HUES48 (cell line): ENCODE results near the gene STK25.
"Not testable (repeated sequence)": the region's sequence is repeated elsewhere in the genome, so short reads cannot be mapped to it uniquely, and the experiment has no call there.

Source experiments
- H3K27ac ChIP-seq: one replicate; pipeline ENCODE4 v1.7.0; 2013; ENCODE audit warnings: low read depth, low read length, inconsistent platforms
- H3K27me3 ChIP-seq: 2 replicates; pipeline ENCODE4 v1.6.1; 2013; ENCODE audit warnings: mild to moderate bottlenecking, low read length; ENCODE audit not compliant: control insufficient read depth, insufficient read depth
- H3K36me3 ChIP-seq: 2 replicates; pipeline ENCODE4 v1.6.1; 2013; ENCODE audit warnings: low read length; ENCODE audit not compliant: control insufficient read depth, insufficient read depth
- H3K4me1 ChIP-seq: 2 replicates; pipeline ENCODE4 v1.6.1; 2013; ENCODE audit warnings: mild to moderate bottlenecking, low read length; ENCODE audit not compliant: control insufficient read depth, insufficient read depth
- H3K4me3 ChIP-seq: 2 replicates; pipeline ENCODE4 v1.5.1; 2013; ENCODE audit warnings: mild to moderate bottlenecking, low read depth, low read length
- H3K9ac ChIP-seq: 2 replicates; pipeline ENCODE4 v1.6.1; 2013; ENCODE audit warnings: mild to moderate bottlenecking, low read depth, low read length, moderate library complexity
- H3K9me3 ChIP-seq: 2 replicates; pipeline ENCODE4 v1.6.1; 2013; ENCODE audit warnings: low read length; ENCODE audit not compliant: control insufficient read depth, insufficient read depth

The STK25 gene

DNA sequence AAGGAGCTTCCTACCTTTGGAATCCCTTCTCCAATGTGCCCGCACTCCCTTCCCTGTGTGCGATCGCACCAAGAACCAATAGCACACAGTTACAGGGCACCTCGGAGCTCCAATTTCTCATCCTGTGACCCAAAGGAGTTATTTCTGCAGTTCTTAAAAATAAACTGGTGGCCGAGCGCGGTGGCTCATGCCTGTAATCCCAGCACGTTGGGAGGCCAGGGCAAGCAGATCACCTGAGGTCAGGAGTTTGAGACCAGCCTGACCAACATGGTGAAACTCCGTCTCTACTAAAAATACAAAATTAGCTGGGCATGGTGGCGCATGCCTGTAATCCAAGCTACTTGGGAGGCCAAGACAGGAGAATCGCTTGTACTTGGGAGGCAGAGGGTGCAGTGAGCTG, 2.1 kb downstream of the STK25 start:
- H3K4me1 ChIP-seq = peaks cover 11% of the 10 kb centered on the region; the same call in 1 of the 2 replicates
- not testable (repeated sequence) for H3K9ac ChIP-seq, H3K27ac ChIP-seq

DNA sequence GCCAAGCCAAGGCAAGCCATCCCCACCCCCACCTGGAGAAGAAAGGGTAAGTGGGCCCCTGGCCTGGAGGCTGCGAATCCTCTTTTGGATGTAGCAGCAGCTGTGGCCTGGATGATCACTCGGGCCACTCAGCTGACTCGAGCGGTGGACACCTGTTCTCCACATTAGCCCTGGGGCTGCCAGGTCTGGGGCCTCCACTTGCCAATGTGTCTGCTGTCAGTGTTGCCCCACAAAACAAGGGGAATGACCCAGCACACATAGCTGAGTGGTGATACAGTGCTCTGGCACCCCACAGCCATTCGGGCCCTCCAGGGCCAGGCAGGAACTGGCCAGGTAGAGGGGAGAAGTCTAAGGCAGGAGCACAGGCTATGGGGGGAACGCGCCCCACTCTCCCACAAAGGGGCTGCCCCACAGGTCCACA, 2.6 kb downstream of the STK25 start:
- Histone ChIP-seq H3K9ac (no peak overlapping the region), H3K27me3 (peaks cover 6% of the 10 kb centered on the region), H3K4me1 (peaks cover 11% of the 10 kb centered on the region; the same call in 1 of the 2 replicates), H3K27ac (no peak overlapping the region), H3K4me3 (no peak overlapping the region), H3K9me3 (no peaks in the 10 kb centered on the region), H3K36me3 (peaks cover 12% of the 10 kb centered on the region)

More for the DNA sequence above, 2.1 kb downstream of the STK25 start:
- H3K36me3 ChIP-seq, H3K4me3 ChIP-seq, H3K27me3 ChIP-seq, H3K9me3 ChIP-seq: not testable (repeated sequence)

DNA sequence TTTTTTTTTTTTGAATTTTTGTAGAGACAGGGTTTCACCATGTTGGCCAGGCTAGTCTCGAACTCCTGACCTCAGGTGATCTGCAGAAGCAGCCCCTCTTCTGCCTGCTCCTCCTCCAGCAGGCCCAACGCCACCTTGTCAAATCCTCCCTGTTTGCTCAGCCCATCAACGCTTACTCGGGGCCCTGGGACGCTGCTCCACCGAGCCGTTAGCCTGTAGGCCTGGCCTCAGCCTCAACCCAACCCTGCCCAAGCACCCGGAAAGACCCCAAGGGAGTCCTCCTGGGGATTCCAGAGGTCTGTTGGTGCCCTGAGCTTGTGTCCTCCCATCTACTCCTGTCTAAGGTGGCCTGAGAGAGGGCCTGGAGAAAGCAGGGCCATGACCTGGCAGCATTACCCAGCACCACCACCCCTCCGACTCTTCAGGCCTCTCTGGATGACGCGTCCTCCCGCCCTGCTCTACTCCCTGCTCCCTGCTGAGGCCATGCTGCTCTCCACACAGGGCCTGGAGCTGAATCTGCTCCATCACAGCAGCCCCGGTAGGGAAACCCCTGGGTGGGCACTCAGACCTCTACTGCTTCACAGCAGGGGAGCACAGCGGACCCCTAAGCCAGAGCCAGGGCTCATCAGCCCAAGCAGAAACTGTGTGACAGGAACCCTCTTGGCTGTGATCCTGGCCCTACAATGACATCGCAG, 3.2 kb downstream of the STK25 start:
- no peaks in the 10 kb centered on the region for H3K9me3 ChIP-seq
- peaks cover 17% of the 10 kb centered on the region for H3K36me3 ChIP-seq
- no peak overlapping the region for H3K9ac ChIP-seq
- no peak overlapping the region for H3K4me3 ChIP-seq
- no peak overlapping the region for H3K27ac ChIP-seq
- peaks cover 11% of the 10 kb centered on the region; the same call in 1 of the 2 replicates for H3K4me1 ChIP-seq
- peaks cover 6% of the 10 kb centered on the region for H3K27me3 ChIP-seq

DNA sequence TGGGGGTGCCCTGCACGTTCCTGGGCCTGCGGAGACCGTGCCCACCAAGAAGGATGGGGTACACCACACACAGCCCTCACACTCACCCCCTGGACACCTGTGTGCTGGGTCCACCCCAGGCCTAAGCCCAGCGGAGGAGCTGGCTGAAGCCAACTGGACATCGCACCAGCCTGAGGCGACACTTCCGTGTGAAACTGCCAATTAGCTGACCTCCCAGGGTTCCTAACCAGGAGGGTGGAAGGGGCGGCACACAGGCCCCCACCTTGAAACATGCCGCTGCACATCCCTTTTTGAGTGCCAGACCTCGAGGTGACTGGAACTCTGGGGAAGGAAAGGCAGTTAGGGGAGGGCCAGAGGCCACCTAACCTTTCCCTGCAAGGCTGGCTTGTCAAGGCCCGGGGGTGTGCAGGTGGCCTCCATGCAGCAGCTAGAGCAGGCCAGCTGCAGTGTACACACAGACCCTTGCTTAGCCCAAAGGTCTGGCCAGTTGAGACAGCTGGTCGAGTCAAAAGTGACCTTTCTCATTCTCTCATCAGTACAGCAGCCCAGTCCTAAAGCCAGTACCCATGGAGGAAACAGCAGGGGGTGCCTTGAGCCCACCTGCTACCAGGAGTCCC, 4.5 kb downstream of the STK25 start:
- no peak overlapping the region for H3K4me3 ChIP-seq
- H3K9me3 ChIP-seq = no peaks in the 10 kb centered on the region
- H3K4me1 ChIP-seq = peaks cover 5% of the 10 kb centered on the region; the same call in 1 of the 2 replicates
- H3K9ac ChIP-seq = no peak overlapping the region
- H3K36me3 ChIP-seq = peaks cover 30% of the 10 kb centered on the region
- H3K27me3 ChIP-seq = no peaks in the 10 kb centered on the region
- H3K27ac ChIP-seq = no peak overlapping the region

- Histone ChIP-seq H3K4me3 (no peak overlapping the region), H3K27ac (no peak overlapping the region), H3K27me3 (no peaks in the 10 kb centered on the region), H3K9ac (no peak overlapping the region), H3K36me3 (peaks cover 44% of the 10 kb centered on the region), H3K4me1 (peaks cover 4% of the 10 kb centered on the region; the same call in 1 of the 2 replicates), H3K9me3 (no peaks in the 10 kb centered on the region)
These were observed 6.1 kb downstream of the STK25 start for GRCh38 chr2:241502281-241502680.

GRCh38 chr2:241501551-241501950, 6.8 kb downstream of the STK25 start:
- Histone ChIP-seq H3K27ac (no peak overlapping the region), H3K4me1 (no peaks in the 10 kb centered on the region), H3K27me3 (no peaks in the 10 kb centered on the region), H3K9me3 (no peaks in the 10 kb centered on the region), H3K36me3 (peaks cover 52% of the 10 kb centered on the region), H3K4me3 (no peak overlapping the region), H3K9ac (no peak overlapping the region)

- H3K36me3 ChIP-seq = peaks cover 56% of the 10 kb centered on the region
- no peaks in the 10 kb centered on the region for H3K9me3 ChIP-seq
- H3K27ac ChIP-seq = no peak overlapping the region
- H3K4me3 ChIP-seq = no peak overlapping the region
- H3K27me3 ChIP-seq = no peaks in the 10 kb centered on the region
- no peaks in the 10 kb centered on the region for H3K4me1 ChIP-seq
- H3K9ac ChIP-seq = no peak overlapping the region
These were observed 7.3 kb downstream of the STK25 start for GRCh38 chr2:241501099-241501541.

- Histone ChIP-seq H3K4me1 (no peaks in the 10 kb centered on the region), H3K36me3 (peaks cover 62% of the 10 kb centered on the region), H3K9me3 (no peaks in the 10 kb centered on the region), H3K27ac (no peak overlapping the region), H3K4me3 (no peak overlapping the region), H3K27me3 (no peaks in the 10 kb centered on the region), H3K9ac (no peak overlapping the region)
These were observed 7.9 kb downstream of the STK25 start for GRCh38 chr2:241500431-241500975.

- no peak overlapping the region for H3K27ac ChIP-seq
- no peak overlapping the region for H3K4me3 ChIP-seq
- peaks cover 67% of the 10 kb centered on the region for H3K36me3 ChIP-seq
- no peaks in the 10 kb centered on the region for H3K9me3 ChIP-seq
- no peaks in the 10 kb centered on the region for H3K4me1 ChIP-seq
- H3K9ac ChIP-seq = no peak overlapping the region
- H3K27me3 ChIP-seq = no peaks in the 10 kb centered on the region
These were observed 8.4 kb downstream of the STK25 start for GRCh38 chr2:241500016-241500415.

DNA sequence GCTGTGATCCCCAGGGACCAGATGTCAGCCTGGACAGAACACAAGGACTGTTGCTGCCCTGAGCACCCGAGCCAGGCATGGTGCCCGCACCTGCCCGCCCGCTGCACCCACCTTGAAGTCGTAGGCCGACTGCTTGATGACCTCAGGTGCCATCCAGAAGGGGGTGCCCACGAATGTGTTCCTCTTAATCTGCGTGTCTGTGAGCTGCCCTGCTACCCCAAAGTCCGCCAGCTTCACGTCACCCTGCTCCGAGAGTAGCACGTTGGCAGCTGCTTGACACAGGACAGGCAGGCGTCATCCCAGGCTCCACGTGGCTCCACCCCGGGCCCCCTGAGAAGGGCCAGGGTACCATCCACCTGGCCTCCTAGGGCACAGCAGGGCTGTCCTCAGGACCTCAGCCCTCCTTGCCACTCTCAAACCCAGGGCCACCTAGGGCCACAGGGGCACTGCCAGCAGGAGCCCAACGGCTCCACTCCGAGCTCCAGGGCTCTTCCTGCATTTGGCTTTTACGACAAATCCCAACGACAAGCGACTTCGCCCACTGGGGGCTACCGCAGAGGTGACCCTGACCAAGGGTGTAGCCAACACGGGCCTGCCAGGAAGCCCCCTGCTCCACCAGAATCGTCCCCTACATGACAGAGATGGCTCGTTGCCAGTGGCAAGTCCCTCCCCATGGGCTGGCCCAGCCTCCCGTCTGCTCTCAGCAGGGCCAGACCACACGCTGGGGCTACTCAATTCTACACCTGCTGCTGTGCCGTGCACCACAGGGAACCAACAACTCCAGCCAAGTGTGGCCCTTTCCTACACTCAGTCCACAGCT, 9.0 kb downstream of the STK25 start:
- no peak overlapping the region for H3K9ac ChIP-seq
- H3K27me3 ChIP-seq = no peaks in the 10 kb centered on the region
- no peak overlapping the region for H3K4me3 ChIP-seq
- H3K36me3 ChIP-seq = peaks cover 74% of the 10 kb centered on the region
- no peaks in the 10 kb centered on the region for H3K9me3 ChIP-seq
- no peaks in the 10 kb centered on the region for H3K4me1 ChIP-seq
- no peak overlapping the region for H3K27ac ChIP-seq
